ENCODE results near the gene AFF3. TPM values are rescaled to one million over a fixed set of nuclear protein-coding genes. Genes with fewer than 3 reads are reported as not detected.

AFF3 gene
- total RNA-seq, 1 experiment from 2014 or later: 0.61 TPM

GRCh38 chr2:99507937-99508818 is 634.2 kb downstream of the AFF3 start:
- no peaks in the 10 kb centered on the region for H3K27me3 ChIP-seq (ENCODE audit: insufficient read depth, low read length)
- BruUV-seq (replicated peaks): no TSS peak
- TF ChIP-seq POLR2A (IDR thresholded peaks at IDR 0.05; ENCODE audit: borderline replicate concordance, extremely low read depth, insufficient read depth, insufficient read length) (no peak), SP1 (IDR thresholded peaks at IDR 0.05; ENCODE audit: low read depth) (no peak), SRF (IDR thresholded peaks at IDR 0.05; ENCODE audit: low read depth) (no peak), SIN3A (IDR thresholded peaks at IDR 0.05; ENCODE audit: low read depth) (no peak), ZBTB33 (IDR thresholded peaks at IDR 0.05; ENCODE audit: extremely low read depth, insufficient replicate concordance, low read length) (no peak), ZFX (IDR thresholded peaks at IDR 0.05) (no peak), ELF1 (IDR thresholded peaks at IDR 0.05; ENCODE audit: borderline replicate concordance, low read depth) (no peak), TCF7L2 (IDR thresholded peaks at IDR 0.05; ENCODE audit: borderline replicate concordance, extremely low read depth, insufficient read depth, insufficient read length) (no peak), JUND (IDR thresholded peaks at IDR 0.05) (no peak), CBX3 (IDR thresholded peaks at IDR 0.05; ENCODE audit: low read depth) (no peak), FOSL1 (IDR thresholded peaks at IDR 0.05; ENCODE audit: low read depth) (no peak), EGR1 (IDR thresholded peaks at IDR 0.05; ENCODE audit: low read depth) (no peak), EZH2 (IDR thresholded peaks at IDR 0.05) (no peak), ATF3 (IDR thresholded peaks at IDR 0.05) (no peak)
- no peaks in the 10 kb centered on the region for H3K79me2 ChIP-seq (ENCODE audit: insufficient read depth, low read length)
- H3K4me3 ChIP-seq (replicated peaks in 1 of 2; ENCODE audit: low read depth in 1 of 2, low read length in 2 of 2): no peak overlapping the region
- ATAC-seq: no peak
- no peak overlapping the region for H3K27ac ChIP-seq (ENCODE audit: low read depth, low read length)
- no peaks in the 10 kb centered on the region for H4K20me1 ChIP-seq (ENCODE audit: insufficient read depth)
- POLR2A ChIA-PET: no interaction called here
- RAD21 ChIA-PET (ENCODE audit: low non-redundant PET in 1 of 2, low total read pairs in 2 of 2, uncharacterized antibody in 2 of 2, unreplicated experiment in 2 of 2): no interaction called here
- H3K4me1 ChIP-seq (ENCODE audit: control insufficient read depth in 1 of 2, insufficient read depth in 2 of 2, low read length in 2 of 2): peaks cover 9 to 18% of the 10 kb centered on the region in 2 experiments
- no peak overlapping the region for H3K4me2 ChIP-seq (ENCODE audit: low read length)
- CTCF ChIA-PET: no interaction called here
- H3K9me2 ChIP-seq (ENCODE audit: insufficient read depth): no peaks in the 10 kb centered on the region
- DNase-seq (ENCODE audit: low read depth, low spot score): no peak
- no peak overlapping the region for H3K9ac ChIP-seq (ENCODE audit: low read length)
- H2AFZ ChIP-seq (ENCODE audit: low read depth, low read length, poor library complexity, severe bottlenecking): no peak overlapping the region
- intact Hi-C loops (cut with micrococcal nuclease): no loop called here
- H3K9me3 ChIP-seq (ENCODE audit: control insufficient read depth in 1 of 2, insufficient read depth in 1 of 2, low read depth in 1 of 2, low read length in 2 of 2): no peaks in the 10 kb centered on the region
- no peaks in the 10 kb centered on the region for H3K36me3 ChIP-seq (ENCODE audit: control insufficient read depth in 1 of 2, insufficient read depth in 2 of 2, low read length in 2 of 2)

Data from HCT116 (cell line).